ENCODE data around the gene CPLANE2. TPM values are rescaled to one million over a fixed set of nuclear protein-coding genes. Genes with fewer than 3 reads are reported as not detected.

The CPLANE2 gene
- total RNA-seq, 1 experiment from 2014 or later = 6.3 TPM

GRCh38 chr1:16199157-16199501 lies 37.9 kb downstream of the CPLANE2 start:
- Histone ChIP-seq H3K14ac (ENCODE audit: insufficient read depth, low read length) (no peak overlapping the region), H3K27me3 (ENCODE audit: insufficient read depth, low read length) (no peaks in the 10 kb centered on the region)

More at GRCh38 chr1:16199157-16199501, 37.9 kb downstream of the CPLANE2 start:
- no peak overlapping the region for H4K8ac ChIP-seq (replicated peaks; ENCODE audit: insufficient read length, low read depth, low read length)
- H4K20me1 ChIP-seq (ENCODE audit: control insufficient read depth, insufficient read depth, insufficient read length) = no peaks in the 10 kb centered on the region
- no peaks in the 10 kb centered on the region for H3K9me3 ChIP-seq (ENCODE audit: control insufficient read depth, low read depth, low read length)
- H2AFZ ChIP-seq (ENCODE audit: low read length) = no peak overlapping the region
- no peak overlapping the region for H3K56ac ChIP-seq (ENCODE audit: insufficient read length, low read depth, low read length)
- no peak overlapping the region for H2BK20ac ChIP-seq (ENCODE audit: low read depth, low read length, poor library complexity, severe bottlenecking)
- no peak for TF ChIP-seq CTCF (conservative IDR thresholded peaks at IDR 0.05)
- DNase-seq = no peak
- no CpG with 5 or more reads among the region's 1 CpG for WGBS (ENCODE audit: extremely low coverage, insufficient read length, low lambda C conversion rate)
- H2AK5ac ChIP-seq (ENCODE audit: insufficient read length, low read length) = no peak overlapping the region
- H3K79me1 ChIP-seq (ENCODE audit: insufficient read depth, low read depth, low read length, poor library complexity, severe bottlenecking) = no peaks in the 10 kb centered on the region
- no peaks in the 10 kb centered on the region for H3K23me2 ChIP-seq (ENCODE audit: insufficient read length, low read depth, low read length, poor library complexity, severe bottlenecking)
- Mint-ChIP-seq H3K4me3 (no peak overlapping the region), H3K27ac (no peak overlapping the region; a peak in 1 of 7 replicates), H3K27me3 (ENCODE audit: low read depth) (no peaks in the 10 kb centered on the region; the same call in 1 of the 2 replicates), H3K4me1 (no peaks in the 10 kb centered on the region), H3K36me3 (ENCODE audit: insufficient read depth in 1 of 3, low read depth in 3 of 3) (peaks cover 11 to 51% (median 17%) of the 10 kb centered on the region in 3 experiments; a peak in 6 of 7 replicates), H3K9me3 (no peaks in the 10 kb centered on the region)
- no peak overlapping the region for H2BK12ac ChIP-seq (ENCODE audit: insufficient read length, low read depth, low read length)
- H3T11ph ChIP-seq (ENCODE audit: low read length) = no peak overlapping the region
- H3K4me1 ChIP-seq (ENCODE audit: insufficient read depth, low read length) = no peaks in the 10 kb centered on the region
- no peak overlapping the region for H3K9ac ChIP-seq (ENCODE audit: extremely low read depth, insufficient read length, low read length)
- H3K79me2 ChIP-seq (ENCODE audit: insufficient read depth, low read length) = no peaks in the 10 kb centered on the region; the same call in 1 of the 2 replicates
- H3K18ac ChIP-seq (ENCODE audit: insufficient read length, low read depth, low read length) = no peak overlapping the region
- no peak overlapping the region for H2BK120ac ChIP-seq (ENCODE audit: low read depth, low read length, poor library complexity, severe bottlenecking)
- no peak overlapping the region for H4K91ac ChIP-seq (ENCODE audit: insufficient read length, low read depth, low read length)
- no peak overlapping the region for H3K27ac ChIP-seq (ENCODE audit: insufficient read length, low read depth, low read length)
- no peak overlapping the region for H2BK15ac ChIP-seq (ENCODE audit: low read depth, low read length)
- H3K4ac ChIP-seq (ENCODE audit: low read depth, low read length) = no peak overlapping the region
- H4K5ac ChIP-seq (ENCODE audit: insufficient read length, low read depth, low read length) = no peak overlapping the region
- H2BK5ac ChIP-seq (ENCODE audit: insufficient read length, low read length) = no peak overlapping the region
- no peak overlapping the region for H3K4me2 ChIP-seq (ENCODE audit: insufficient read depth, insufficient read length, low read length)
- H3K23ac ChIP-seq (ENCODE audit: insufficient read length, low read depth, low read length) = no peak overlapping the region

All from H9 (cell line).